K562 (cell line): ENCODE measurements around the gene AMOTL1. TPM values are rescaled to one million over a fixed set of nuclear protein-coding genes. Genes with fewer than 3 reads are reported as not detected.

Experiments used
- ATAC-seq: fragments of 200-7000 bp; cut with Tn5 transposase; 3 replicates; pipeline ENCODE4 v1.9.1; 2020; ENCODE audit warnings: moderate library complexity
- BruUV-seq: library from RNA; stranded (reverse); fragments of 400-500 nt; replicated peaks from 2 replicates; lab custom pipeline; 2021; lab: Mats Ljungman, UMichigan
- CTCF ChIA-PET: fragments of 300-600 bp; formaldehyde crosslinking; extraction: SDS; loops from one replicate; lab custom pipeline; 2021; ENCODE audit warnings: low intra/inter-chr PET ratio; lab: Yijun Ruan, JAX
- POLR2A ChIA-PET: fragments of 300-600, 350-650 bp; sonication (Branson Sonifier 250); formaldehyde crosslinking; extraction: SDS; loops from one replicate; lab custom pipeline; 2021; ENCODE audit warnings: antibody characterized with exemption, inconsistent platforms; lab: Yijun Ruan, JAX
- DNase-seq, 4 experiments: peaks; one replicate each; pipeline versions ENCODE4 v3.0.0 to v3.0.0-alpha.2; 2011 to 2018; ENCODE audit warnings: low spot score in 3 of 4, mixed read lengths in 3 of 4; ENCODE audit errors: extremely low read depth in 1 of 4
- FAIRE-seq: peaks from 2 replicates; lab custom pipeline; 2011; peaks lifted over from hg19 to GRCh38; lab: Jason Lieb, UNC
- H2AFZ ChIP-seq: 2 replicates; pipeline ENCODE4 v1.6.0; 2011; ENCODE audit warnings: low read depth, low read length, control low read depth, inconsistent platforms
- H3K27ac ChIP-seq: fragments of 200-600 bp; 3 replicates; pipeline ENCODE4 v1.8.0; 2011; ENCODE audit warnings: low read depth, mild to moderate bottlenecking, control low read depth, inconsistent platforms, low read length, moderate library complexity, mixed read lengths; ENCODE audit errors: extremely low read depth
- H3K27me3 ChIP-seq, 2 experiments: fragments of 300-600 bp in 1 of 2; 2 replicates in 1 of 2; 3 replicates in 1 of 2; pipeline versions ENCODE4 v1.6.0 to v1.8.0; 2011; ENCODE audit warnings: inconsistent platforms in 2 of 2, low read length in 2 of 2, mild to moderate bottlenecking in 1 of 2, mixed read lengths in 1 of 2, moderate library complexity in 1 of 2; ENCODE audit not compliant: control insufficient read depth in 2 of 2, insufficient read depth in 2 of 2
- H3K36me3 ChIP-seq: fragments of 300-600 bp; 3 replicates; pipeline ENCODE4 v1.8.0; 2011; ENCODE audit warnings: mild to moderate bottlenecking, low read length, inconsistent platforms; ENCODE audit not compliant: control insufficient read depth, insufficient read depth
- H3K4me1 ChIP-seq, 2 experiments: fragments of 200-600 bp in 1 of 2; replicated peaks in 1 of 2; 2 replicates in 1 of 2; 3 replicates in 1 of 2; pipeline versions ENCODE4 v1.5.1 to v1.8.0; 2011; ENCODE audit warnings: inconsistent platforms in 2 of 2, low read length in 2 of 2, mild to moderate bottlenecking in 1 of 2, mixed read lengths in 1 of 2, moderate library complexity in 1 of 2; ENCODE audit not compliant: control insufficient read depth in 2 of 2, insufficient read depth in 2 of 2
- H3K4me2 ChIP-seq: 2 replicates; pipeline ENCODE4 v1.6.1; 2011; ENCODE audit warnings: low read length, control low read depth, inconsistent platforms, mixed read lengths; ENCODE audit not compliant: insufficient read depth
- H3K4me3 ChIP-seq: fragments of 200-600 bp; sonication (generic), shearing (Covaris generic); 2 replicates; pipeline ENCODE4 v1.5.1; 2016; ENCODE audit warnings: control low read depth, inconsistent platforms
- H3K79me2 ChIP-seq: fragments of 200-600 bp; 3 replicates; pipeline ENCODE4 v1.8.0; 2011; ENCODE audit warnings: low read length, inconsistent platforms; ENCODE audit not compliant: control insufficient read depth, insufficient read depth
- H3K9ac ChIP-seq, 2 experiments: 2 replicates each; pipeline versions ENCODE4 v1.6.0 to v1.6.1; 2011; ENCODE audit warnings: low read depth in 2 of 2, low read length in 2 of 2, control low read depth in 1 of 2, inconsistent platforms in 1 of 2, mild to moderate bottlenecking in 1 of 2, mixed read lengths in 1 of 2; ENCODE audit not compliant: insufficient read depth in 1 of 2
- H3K9me1 ChIP-seq: one replicate; pipeline ENCODE4 v1.6.0; 2011; ENCODE audit warnings: inconsistent platforms, mild to moderate bottlenecking, low read length, moderate library complexity; ENCODE audit not compliant: control insufficient read depth, insufficient read depth
- H3K9me3 ChIP-seq: replicated peaks from 2 replicates; pipeline ENCODE4 v1.5.1; 2011; ENCODE audit warnings: low read depth, low read length, inconsistent platforms; ENCODE audit not compliant: control insufficient read depth, insufficient read depth
- H4K20me1 ChIP-seq: replicated peaks from 2 replicates; pipeline ENCODE4 v1.6.1; 2011; ENCODE audit warnings: low read length, inconsistent platforms, mixed read lengths; ENCODE audit not compliant: control insufficient read depth, insufficient read depth
- CC2D1A ChIP-seq: fragments of 450-650 bp; IDR thresholded peaks from 2 replicates; pipeline ENCODE4 v1.6.1; 2017; ENCODE audit warnings: mild to moderate bottlenecking
- ESRRA ChIP-seq: fragments of 450-650 bp; IDR thresholded peaks from 2 replicates; pipeline ENCODE4 v1.6.1; 2014; ENCODE audit warnings: low read depth, mild to moderate bottlenecking, moderate library complexity, borderline replicate concordance
- ETV5 ChIP-seq: sonication (generic); formaldehyde crosslinking; IDR thresholded peaks from 2 replicates; pipeline ENCODE4 v1.4.0; 2020; ENCODE audit warnings: low read depth, mild to moderate bottlenecking, missing genetic modification reagents
- HMG20B ChIP-seq: fragments of 250-450 bp; sonication (Bioruptor Pico); IDR thresholded peaks from 2 replicates; pipeline ENCODE4 v1.5.0; 2021; ENCODE audit warnings: mild to moderate bottlenecking
- TAF1 ChIP-seq: IDR thresholded peaks from 2 replicates; pipeline ENCODE4 v1.6.1; 2011; ENCODE audit warnings: mild to moderate bottlenecking, low read length, moderate library complexity; ENCODE audit not compliant: insufficient read depth, control insufficient read depth, severe bottlenecking; ENCODE audit errors: extremely low read depth
- TCFL5 ChIP-seq: fragments of 250-450 bp; sonication (Bioruptor Pico); conservative IDR thresholded peaks from 2 replicates; pipeline ENCODE4 v1.6.1; 2021; ENCODE audit warnings: mild to moderate bottlenecking, moderate library complexity, matching md5 sums
- ZNF277 ChIP-seq: fragments of 250-450 bp; sonication (Bioruptor Pico); IDR thresholded peaks from 2 replicates; pipeline ENCODE4 v1.8.0; 2022; ENCODE audit warnings: inconsistent platforms, mild to moderate bottlenecking, moderate library complexity, borderline replicate concordance
- ZNF324 ChIP-seq: fragments of 250-450 bp; sonication (Bioruptor Pico); IDR thresholded peaks from 2 replicates; pipeline ENCODE4 v1.4.0; 2020; ENCODE audit warnings: mild to moderate bottlenecking
- WGBS: fragments of 100-300 bp; shearing (Covaris generic); methylation state at CpG from one replicate; pipeline ENCODE4 v1.1.6; 2016; ENCODE audit warnings: low coverage, mixed read lengths; ENCODE audit not compliant: insufficient coverage; ENCODE audit errors: missing lambda C conversion rate; 5-methylcytosine and 5-hydroxymethylcytosine counted together
- in situ Hi-C: fragments of 300-500 bp; cut with MboI; formaldehyde crosslinking; loops from 4 replicates; pipeline ENCODE4 v1.15.0; 2018; ENCODE audit warnings: inconsistent platforms, mixed read lengths
- intact Hi-C: fragments of 100-400 bp; cut with micrococcal nuclease; formaldehyde crosslinking; loops from 2 replicates; pipeline ENCODE4 v1.14.2; 2022
- polyA plus RNA-seq, 8 experiments: library from polyadenylated mRNA; depleted of rRNA in 4 of 8; stranded (reverse) in 5 of 8; unstranded in 3 of 8; fragments of >200 nt; fragmentation: Nextera tagmentation in 2 of 8; fragmentation: Illumina TruSeq in 1 of 8; extraction: Ambion mirVana in 2 of 8; extraction: Trizol in 1 of 8; gene quantifications; 2 replicates each; pipeline versions ENCODE4 v1.2.1 to v1.2.3, GENCODE V29; 2011 to 2014; ENCODE audit warnings: inconsistent platforms in 1 of 8, missing spikeins in 1 of 8
- total RNA-seq, 7 experiments: library from RNA; depleted of rRNA in 6 of 7; stranded (reverse); fragments of >200 nt in 6 of 7; fragmentation: Illumina TruSeq in 2 of 7; extraction: Trizol in 2 of 7; gene quantifications; 2 replicates each; pipeline versions ENCODE4 v1.2.1 to v1.2.3, GENCODE V29; 2011 to 2021; ENCODE audit warnings: low replicate concordance in 1 of 7
- TF ChIP-seq, protein P1 (sequence below): fragments of 450-650 bp; formaldehyde crosslinking; IDR thresholded peaks from 2 replicates; pipeline ENCODE4 v1.4.0; 2022; ENCODE audit warnings: mild to moderate bottlenecking, moderate library complexity
- TF ChIP-seq, protein P2 (sequence below), 2 experiments: fragments of 450-650 bp; IDR thresholded peaks; 2 replicates each; pipeline ENCODE4 v1.6.1; 2016
- TF ChIP-seq, protein P3 (sequence below): fragments of 450-650 bp; IDR thresholded peaks from 2 replicates; pipeline ENCODE4 v1.6.1; 2017; ENCODE audit warnings: mild to moderate bottlenecking, moderate library complexity

AMOTL1 gene
- total and polyA plus RNA-seq, 9 of the 15 experiments (the other 6 are each of a cell fraction or from before 2014, with no cell fraction given) = 4.0 to 35.4 (median 14.0) TPM

DNA sequence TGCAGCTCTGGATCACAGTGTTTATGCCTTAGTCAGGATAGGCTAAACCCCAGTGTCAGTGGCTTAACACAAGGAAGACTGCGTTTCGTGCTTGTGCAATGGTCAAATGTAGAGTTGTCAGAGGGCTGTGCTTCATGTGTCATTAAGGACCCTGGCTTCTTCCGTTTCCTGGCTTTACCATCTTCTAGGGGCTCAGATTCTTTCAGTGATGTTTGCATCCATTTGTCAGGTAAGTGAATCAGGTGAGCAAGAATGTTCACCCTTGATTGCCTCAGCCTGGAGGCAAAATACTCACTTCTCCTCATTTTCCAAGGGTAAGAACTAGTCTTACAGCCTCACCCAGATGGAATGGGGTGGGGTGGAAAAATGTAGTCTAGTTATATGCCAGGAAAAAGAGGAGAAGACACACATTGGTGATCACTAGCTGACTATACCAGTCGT lies 20.5 kb upstream of the AMOTL1 start:
- Histone ChIP-seq H3K9me3 (no peaks in the 10 kb centered on the region), H3K4me2 (no peak overlapping the region), H3K9me1 (no peaks in the 10 kb centered on the region), H3K27ac (no peak overlapping the region), H3K27me3 (no peaks in the 10 kb centered on the region), H3K79me2 (no peaks in the 10 kb centered on the region), H3K4me1 (peaks cover 3 to 19% of the 10 kb centered on the region in 2 experiments; a peak in 4 of 5 replicates), H4K20me1 (no peaks in the 10 kb centered on the region), H3K4me3 (no peak overlapping the region), H3K36me3 (no peaks in the 10 kb centered on the region), H2AFZ (no peak overlapping the region), H3K9ac (no peak overlapping the region)
- ATAC-seq = no peak
- BruUV-seq = no TSS peak
- intact Hi-C loops = no loop called here
- TF ChIP-seq ESRRA (no peak), ZNF277 (no peak), ZNF324 (no peak), TCFL5 (CRISPR knock-in tag) (no peak), HMG20B (no peak), TAF1 (no peak), ETV5 (no peak), CC2D1A (no peak)
- TF ChIP-seq, protein P1, sequence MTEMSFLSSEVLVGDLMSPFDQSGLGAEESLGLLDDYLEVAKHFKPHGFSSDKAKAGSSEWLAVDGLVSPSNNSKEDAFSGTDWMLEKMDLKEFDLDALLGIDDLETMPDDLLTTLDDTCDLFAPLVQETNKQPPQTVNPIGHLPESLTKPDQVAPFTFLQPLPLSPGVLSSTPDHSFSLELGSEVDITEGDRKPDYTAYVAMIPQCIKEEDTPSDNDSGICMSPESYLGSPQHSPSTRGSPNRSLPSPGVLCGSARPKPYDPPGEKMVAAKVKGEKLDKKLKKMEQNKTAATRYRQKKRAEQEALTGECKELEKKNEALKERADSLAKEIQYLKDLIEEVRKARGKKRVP (CRISPR knock-in tag) = no peak
- TF ChIP-seq, protein P2, sequence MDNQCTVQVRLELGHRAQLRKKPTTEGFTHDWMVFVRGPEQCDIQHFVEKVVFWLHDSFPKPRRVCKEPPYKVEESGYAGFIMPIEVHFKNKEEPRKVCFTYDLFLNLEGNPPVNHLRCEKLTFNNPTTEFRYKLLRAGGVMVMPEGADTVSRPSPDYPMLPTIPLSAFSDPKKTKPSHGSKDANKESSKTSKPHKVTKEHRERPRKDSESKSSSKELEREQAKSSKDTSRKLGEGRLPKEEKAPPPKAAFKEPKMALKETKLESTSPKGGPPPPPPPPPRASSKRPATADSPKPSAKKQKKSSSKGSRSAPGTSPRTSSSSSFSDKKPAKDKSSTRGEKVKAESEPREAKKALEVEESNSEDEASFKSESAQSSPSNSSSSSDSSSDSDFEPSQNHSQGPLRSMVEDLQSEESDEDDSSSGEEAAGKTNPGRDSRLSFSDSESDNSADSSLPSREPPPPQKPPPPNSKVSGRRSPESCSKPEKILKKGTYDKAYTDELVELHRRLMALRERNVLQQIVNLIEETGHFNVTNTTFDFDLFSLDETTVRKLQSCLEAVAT (IDR thresholded peaks at IDR 0.05) = no peak
- TF ChIP-seq, protein P3, sequence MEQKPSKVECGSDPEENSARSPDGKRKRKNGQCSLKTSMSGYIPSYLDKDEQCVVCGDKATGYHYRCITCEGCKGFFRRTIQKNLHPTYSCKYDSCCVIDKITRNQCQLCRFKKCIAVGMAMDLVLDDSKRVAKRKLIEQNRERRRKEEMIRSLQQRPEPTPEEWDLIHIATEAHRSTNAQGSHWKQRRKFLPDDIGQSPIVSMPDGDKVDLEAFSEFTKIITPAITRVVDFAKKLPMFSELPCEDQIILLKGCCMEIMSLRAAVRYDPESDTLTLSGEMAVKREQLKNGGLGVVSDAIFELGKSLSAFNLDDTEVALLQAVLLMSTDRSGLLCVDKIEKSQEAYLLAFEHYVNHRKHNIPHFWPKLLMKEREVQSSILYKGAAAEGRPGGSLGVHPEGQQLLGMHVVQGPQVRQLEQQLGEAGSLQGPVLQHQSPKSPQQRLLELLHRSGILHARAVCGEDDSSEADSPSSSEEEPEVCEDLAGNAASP = no peak
- DNase-seq = no peak
- WGBS = 41% methylated on average over 4 of the region's 4 CpGs
- no peak for FAIRE-seq
- POLR2A ChIA-PET = interaction anchor here (0.8 to 2.3 kb wide), 3 partner anchors 11 to 17 kb away, joined by 3 to 7 read pairs (median 3); no protein-coding TSS in a partner anchor
- CTCF ChIA-PET = no interaction called here
- in situ Hi-C loops = no loop called here
